Subcutaneous abdominal adipose tissue (tissue), 5 donors: ENCODE results near the gene VPS11.

ENCODE experiments used
- H3K27ac ChIP-seq: one replicate; pipeline ENCODE4 v1.7.0; 2013; ENCODE audit warnings: low read depth, mild to moderate bottlenecking, inconsistent platforms, low read length, moderate library complexity
- H3K27me3 ChIP-seq, 5 donors: one replicate each; pipeline ENCODE4 v1.7.0; 2013; ENCODE audit warnings: low read length in 5 of 5, inconsistent platforms in 1 of 5; ENCODE audit not compliant: control insufficient read depth in 5 of 5, insufficient read depth in 4 of 5
- H3K36me3 ChIP-seq, 5 donors: one replicate each; pipeline ENCODE4 v1.7.0; 2013; ENCODE audit warnings: low read length in 5 of 5; ENCODE audit not compliant: control insufficient read depth in 5 of 5, insufficient read depth in 5 of 5
- H3K4me1 ChIP-seq, 5 donors: one replicate each; pipeline ENCODE4 v1.7.0; 2013; ENCODE audit warnings: low read length in 5 of 5, mild to moderate bottlenecking in 3 of 5, moderate library complexity in 1 of 5; ENCODE audit not compliant: control insufficient read depth in 5 of 5, insufficient read depth in 5 of 5
- H3K4me3 ChIP-seq, 5 donors: one replicate each; pipeline ENCODE4 v1.7.0; 2013; ENCODE audit warnings: low read length in 5 of 5, low read depth in 1 of 5
- H3K9ac ChIP-seq, 5 donors: one replicate each; pipeline ENCODE4 v1.7.0; 2013; ENCODE audit warnings: low read length in 5 of 5, mild to moderate bottlenecking in 4 of 5, moderate library complexity in 3 of 5
- H3K9me3 ChIP-seq, 5 donors: one replicate each; pipeline ENCODE4 v1.7.0; 2013; ENCODE audit warnings: low read length in 5 of 5; ENCODE audit not compliant: control insufficient read depth in 5 of 5
- donor health status: healthy.
- donor health status: healthy.
- donor health status: healthy.
- donor health status: healthy.
- donor health status: healthy.

The VPS11 gene

GRCh38 chr11:119062779-119063178, 4.8 kb upstream of the VPS11 start:
- Histone ChIP-seq H3K4me1 (peaks cover 0 to 24% (median 17%) of the 10 kb centered on the region in 5 donors), H3K27me3 (no peaks in the 10 kb centered on the region), H3K9ac (no peak overlapping the region), H3K9me3 (no peaks in the 10 kb centered on the region), H3K27ac (no peak overlapping the region), H3K4me3 (no peak overlapping the region), H3K36me3 (no peaks in the 10 kb centered on the region)

- H3K27ac ChIP-seq: no peak overlapping the region
- no peaks in the 10 kb centered on the region for H3K9me3 ChIP-seq
- H3K4me3 ChIP-seq: no peak overlapping the region
- peaks cover 2 to 38% (median 25%) of the 10 kb centered on the region in 5 donors for H3K4me1 ChIP-seq
- H3K27me3 ChIP-seq: no peaks in the 10 kb centered on the region
- no peak overlapping the region for H3K9ac ChIP-seq
- peaks cover 0 to 5% (median 4%) of the 10 kb centered on the region in 5 donors for H3K36me3 ChIP-seq
Observed at GRCh38 chr11:119065369-119065768, 2.2 kb upstream of the VPS11 start.

- Histone ChIP-seq H3K27me3 (no peaks in the 10 kb centered on the region), H3K4me3 (no peak overlapping the region), H3K27ac (no peak overlapping the region), H3K4me1 (no peaks in the 10 kb centered on the region), H3K9ac (no peak overlapping the region), H3K36me3 (peaks cover 7 to 87% (median 76%) of the 10 kb centered on the region in 5 donors), H3K9me3 (no peaks in the 10 kb centered on the region)
Observed at GRCh38 chr11:119077839-119078238, 10.2 kb downstream of the VPS11 start.

GRCh38 chr11:119078675-119079420, 11.2 kb downstream of the VPS11 start:
- Histone ChIP-seq H3K36me3 (peaks cover 5 to 77% (median 66%) of the 10 kb centered on the region in 5 donors), H3K9ac (no peak overlapping the region), H3K4me1 (no peaks in the 10 kb centered on the region), H3K27me3 (no peaks in the 10 kb centered on the region), H3K4me3 (no peak overlapping the region), H3K9me3 (no peaks in the 10 kb centered on the region), H3K27ac (no peak overlapping the region)

- peak overlapping the region in 1 of 5 donors; percentile 18 for H3K9ac ChIP-seq
- no peak overlapping the region for H3K4me3 ChIP-seq
- no peaks in the 10 kb centered on the region for H3K27me3 ChIP-seq
- H3K9me3 ChIP-seq: no peaks in the 10 kb centered on the region
- H3K4me1 ChIP-seq: peaks cover 5 to 16% (median 16%) of the 10 kb centered on the region in 5 donors
- H3K36me3 ChIP-seq: peaks cover 5 to 61% (median 56%) of the 10 kb centered on the region in 5 donors
- no peak overlapping the region for H3K27ac ChIP-seq
Observed at GRCh38 chr11:119081682-119082260, 14.2 kb downstream of the VPS11 start.

GRCh38 chr11:119084663-119085436, 17.2 kb downstream of the VPS11 start, which contains the start of gene HMBS:
Gene HMBS (plus strand): TSS chr11:119084881. CDS start chr11:119085034, 153 bp downstream.
- no peaks in the 10 kb centered on the region for H3K9me3 ChIP-seq
- peak within 1 kb of the TSS; percentile 85 to 94 (median 90) for H3K4me3 ChIP-seq
- peak within 1 kb of the TSS; percentile 88 for H3K27ac ChIP-seq
- H3K4me1 ChIP-seq: peaks cover 5 to 16% (median 16%) of the 10 kb centered on the region in 5 donors
- H3K27me3 ChIP-seq: no peaks in the 10 kb centered on the region
- peak within 1 kb of the TSS; percentile 74 to 88 (median 82) for H3K9ac ChIP-seq
- peaks cover 5 to 30% (median 27%) of the 10 kb centered on the region in 5 donors for H3K36me3 ChIP-seq

GRCh38 chr11:119085437-119085847, 17.8 kb downstream of the VPS11 start:
- peak overlapping the region; percentile 88 for H3K27ac ChIP-seq
- H3K36me3 ChIP-seq: peaks cover 5 to 25% (median 23%) of the 10 kb centered on the region in 5 donors
- peak overlapping the region; percentile 74 to 88 (median 82) for H3K9ac ChIP-seq
- peak overlapping the region; percentile 85 to 94 (median 90) for H3K4me3 ChIP-seq
- H3K9me3 ChIP-seq: no peaks in the 10 kb centered on the region
- H3K27me3 ChIP-seq: no peaks in the 10 kb centered on the region
- peaks cover 5 to 16% (median 16%) of the 10 kb centered on the region in 5 donors for H3K4me1 ChIP-seq

GRCh38 chr11:119087123-119087522, 19.5 kb downstream of the VPS11 start:
- no peaks in the 10 kb centered on the region for H3K9me3 ChIP-seq

GRCh38 chr11:119087747-119088241, 20.2 kb downstream of the VPS11 start:
- Histone ChIP-seq H3K9me3 (no peaks in the 10 kb centered on the region), H3K27me3 (no peaks in the 10 kb centered on the region), H3K36me3 (peaks cover 0 to 14% (median 7%) of the 10 kb centered on the region in 5 donors), H3K4me3 (no peak overlapping the region), H3K9ac (no peak overlapping the region), H3K27ac (no peak overlapping the region), H3K4me1 (peaks cover 5 to 19% (median 16%) of the 10 kb centered on the region in 5 donors)

More at GRCh38 chr11:119087123-119087522, 19.5 kb downstream of the VPS11 start:
- H3K4me3 ChIP-seq: no peak overlapping the region
- no peak overlapping the region for H3K9ac ChIP-seq
- H3K27me3 ChIP-seq: no peaks in the 10 kb centered on the region
- peaks cover 5 to 16% (median 16%) of the 10 kb centered on the region in 5 donors for H3K4me1 ChIP-seq
- no peak overlapping the region for H3K27ac ChIP-seq
- H3K36me3 ChIP-seq: peaks cover 2 to 15% (median 8%) of the 10 kb centered on the region in 5 donors
